Amygdala (tissue), 56 donors: ENCODE measurements around the gene REX1BD.
"Not testable (repeated sequence)": the region's sequence is repeated elsewhere in the genome, so short reads cannot be mapped to it uniquely, and the experiment has no call there.

Experiments used
- DNase-seq, 56 donors: peaks; one replicate each; lab custom pipeline; 2025; lab: John Stamatoyannopoulos, UW

Gene REX1BD

DNA sequence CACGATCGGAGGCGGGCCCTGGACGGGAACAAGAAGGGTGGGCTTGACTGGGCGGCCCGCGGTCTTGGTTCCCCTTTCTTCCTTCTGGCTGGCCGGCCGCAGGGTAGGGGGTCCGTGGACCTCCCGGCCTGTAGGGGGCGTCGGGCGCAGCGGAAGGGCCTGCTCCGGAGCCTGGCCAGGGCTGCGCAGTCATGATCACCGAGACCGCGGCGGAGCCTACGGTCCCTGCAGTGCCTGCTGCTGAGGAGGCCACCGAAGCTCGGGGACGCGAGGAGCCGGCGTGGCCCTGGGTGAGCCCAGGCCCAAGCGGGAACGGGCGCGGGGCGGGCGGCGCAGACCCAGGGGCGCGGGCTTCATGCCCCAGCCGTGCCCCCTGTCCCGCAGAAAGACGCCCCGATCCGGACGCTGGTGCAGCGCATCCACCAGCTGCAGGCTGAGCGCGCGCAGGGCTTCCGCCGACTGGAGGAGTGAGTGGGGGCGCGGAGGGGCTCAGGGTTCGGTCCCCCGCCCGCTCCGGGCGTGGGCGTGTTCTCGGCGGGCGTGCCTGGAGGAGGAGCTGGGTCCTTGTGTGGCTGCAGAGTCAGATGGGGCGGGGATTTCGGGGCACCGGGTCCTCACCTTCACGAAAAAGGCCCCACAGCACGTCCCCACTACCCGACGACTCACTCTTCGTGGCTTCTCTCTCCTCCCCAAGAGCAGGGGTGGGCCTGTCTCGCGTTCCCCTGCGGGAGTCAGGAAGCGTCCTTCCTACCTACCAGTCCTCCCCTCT is at the start of gene REX1BD:
Gene REX1BD, plus strand, starts transcription at position 188 of the 769 bp plus-strand sequence. Its CDS starts 4 bp downstream, at position 192.
- DNase-seq = peak in 53 of 56 donors; percentile 10 to 86 (median 70)

GRCh38 chr19:18539372-18539771 is 49.2 kb upstream of the REX1BD start:
- no peak for DNase-seq

GRCh38 chr19:18540200-18540599 is 48.4 kb upstream of the REX1BD start:
- DNase-seq = not testable (repeated sequence)

DNA sequence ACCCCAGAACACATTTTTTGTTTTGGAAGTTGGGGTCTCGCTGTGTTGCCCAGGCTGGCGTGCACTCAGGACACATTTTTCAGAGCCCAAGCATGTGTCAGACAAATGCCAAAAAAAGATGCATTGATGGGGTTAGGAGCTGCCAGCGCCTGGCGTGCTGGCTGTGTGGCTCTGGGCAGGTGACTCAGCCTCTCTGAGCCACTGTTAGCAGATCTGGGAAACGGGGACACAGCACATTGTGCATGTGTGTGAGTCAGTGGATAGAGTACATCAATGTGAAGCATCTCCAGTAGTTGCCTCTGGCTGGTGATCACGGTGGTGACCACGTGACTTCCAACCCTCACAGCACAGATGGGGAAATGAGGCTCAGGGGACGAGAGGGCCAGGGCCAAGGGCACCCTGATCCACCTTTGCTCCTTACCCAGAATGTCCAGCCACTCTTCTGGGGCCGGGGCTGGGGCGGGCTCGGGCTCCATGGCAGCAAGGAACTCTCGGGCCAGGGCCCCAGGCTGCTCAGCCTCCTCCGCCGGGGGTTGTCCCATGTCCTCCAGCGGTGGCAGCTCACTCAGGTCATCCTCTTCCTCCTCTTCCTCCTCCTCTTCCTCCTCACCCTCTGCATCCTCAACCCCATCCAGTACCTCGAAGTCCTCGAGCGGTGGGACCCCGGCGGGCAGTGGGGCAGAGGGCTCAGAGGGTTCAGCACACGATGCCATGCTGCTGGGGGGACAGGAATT is 47.2 kb upstream of the REX1BD start:
- peak in 5 of 56 donors; percentile 3 to 13 (median 8) for DNase-seq

- peak in 4 of 56 donors; percentile 15 to 56 (median 35) for DNase-seq
These were observed 46.3 kb upstream of the REX1BD start for GRCh38 chr19:18541992-18542940.

GRCh38 chr19:18542941-18543813 is 45.4 kb upstream of the REX1BD start, which contains the start of gene FKBP8:
Gene FKBP8, minus strand, starts transcription at chr19:18543573. Its CDS starts 1,603 bp downstream, at chr19:18541970.
- DNase-seq = peak in 55 of 56 donors; percentile 23 to 95 (median 86)

DNA sequence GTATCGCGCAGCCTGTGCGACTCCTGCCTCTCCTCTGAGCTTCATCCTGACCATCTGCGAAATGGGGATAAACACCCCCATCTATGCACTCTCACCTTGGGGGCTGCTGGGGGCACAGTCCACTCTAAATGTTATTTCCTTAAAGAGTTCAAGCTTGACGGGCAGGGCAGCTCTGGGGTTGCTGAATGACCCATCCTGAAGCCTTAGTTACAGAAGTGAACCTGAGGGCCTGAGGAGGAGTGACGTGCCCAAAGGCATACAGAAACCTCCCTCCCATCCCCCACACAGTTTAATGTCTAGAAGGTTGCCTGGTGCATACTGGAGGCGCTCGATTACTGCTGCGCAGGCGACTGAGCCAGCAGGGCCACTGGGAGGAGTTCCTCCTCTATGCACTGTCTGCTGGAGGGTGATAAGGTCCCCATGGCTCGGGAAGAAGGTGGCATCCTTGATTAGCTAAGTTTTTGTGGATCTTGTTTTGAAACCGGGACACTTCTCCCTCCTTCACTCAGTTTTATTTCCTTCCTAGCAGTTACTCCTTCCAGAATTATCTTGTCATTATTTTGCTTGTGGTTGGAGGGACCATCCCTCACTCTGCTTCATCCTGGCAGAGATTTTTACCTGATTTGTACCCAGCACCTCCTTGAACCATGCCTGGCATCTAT is 44.7 kb upstream of the REX1BD start:
- DNase-seq = peak in 14 of 56 donors; percentile 7 to 44 (median 27)

DNA sequence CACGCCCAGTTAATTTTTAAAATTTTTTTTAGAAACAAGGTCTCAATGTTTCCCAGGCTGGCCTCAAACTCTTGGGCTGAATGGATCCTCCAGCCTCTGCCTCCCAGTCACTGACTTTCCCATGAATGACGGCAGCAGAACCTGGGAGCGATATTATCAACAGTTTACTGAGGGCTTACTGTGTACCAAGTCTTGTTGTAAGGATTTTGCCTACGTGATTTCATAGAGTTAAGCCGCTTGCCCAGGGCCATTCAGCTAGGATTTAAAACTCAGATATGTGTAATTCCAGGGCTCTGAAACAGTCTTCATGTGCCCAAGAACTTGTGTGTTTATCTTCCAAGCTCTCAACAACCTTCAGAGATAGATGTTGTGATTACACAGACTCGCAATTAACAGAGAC is 37.0 kb upstream of the REX1BD start:
- no peak for DNase-seq

- peak; percentile 41 to 98 (median 94) for DNase-seq
These were observed 31.0 kb upstream of the REX1BD start, which contains the start of gene KXD1 for GRCh38 chr19:18557411-18558201. Gene KXD1, plus strand, starts transcription at chr19:18557870. Its CDS starts 4,187 bp downstream, at chr19:18562057.

DNA sequence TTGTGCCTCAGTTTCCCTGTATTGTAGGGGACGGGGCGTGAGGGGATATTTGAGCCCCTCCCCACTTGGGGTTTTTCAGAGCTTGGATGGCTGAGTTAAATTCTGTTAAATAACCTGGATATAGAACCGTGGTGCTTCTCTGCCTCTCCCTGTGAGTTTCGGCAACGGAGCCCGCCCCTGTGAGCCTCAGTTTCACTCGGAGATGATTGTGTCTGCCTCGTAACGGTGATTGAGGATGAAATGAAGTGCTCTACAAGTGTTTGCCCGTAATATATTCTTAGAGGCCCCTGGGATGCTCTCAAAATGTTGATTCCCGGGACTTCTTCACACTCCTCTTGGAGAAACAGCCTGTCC is 30.4 kb upstream of the REX1BD start:
- peak in 1 of 56 donors; percentile 16 for DNase-seq

GRCh38 chr19:18558604-18559003 is 30.0 kb upstream of the REX1BD start:
- DNase-seq = no peak

- no peak for DNase-seq
These were observed 28.9 kb upstream of the REX1BD start for GRCh38 chr19:18559685-18560084.

GRCh38 chr19:18562086-18562485 is 26.5 kb upstream of the REX1BD start:
- no peak for DNase-seq

GRCh38 chr19:18566953-18567352 is 21.6 kb upstream of the REX1BD start:
- no peak for DNase-seq

- no peak for DNase-seq
These were observed 20.2 kb upstream of the REX1BD start for GRCh38 chr19:18568367-18568766.

DNA sequence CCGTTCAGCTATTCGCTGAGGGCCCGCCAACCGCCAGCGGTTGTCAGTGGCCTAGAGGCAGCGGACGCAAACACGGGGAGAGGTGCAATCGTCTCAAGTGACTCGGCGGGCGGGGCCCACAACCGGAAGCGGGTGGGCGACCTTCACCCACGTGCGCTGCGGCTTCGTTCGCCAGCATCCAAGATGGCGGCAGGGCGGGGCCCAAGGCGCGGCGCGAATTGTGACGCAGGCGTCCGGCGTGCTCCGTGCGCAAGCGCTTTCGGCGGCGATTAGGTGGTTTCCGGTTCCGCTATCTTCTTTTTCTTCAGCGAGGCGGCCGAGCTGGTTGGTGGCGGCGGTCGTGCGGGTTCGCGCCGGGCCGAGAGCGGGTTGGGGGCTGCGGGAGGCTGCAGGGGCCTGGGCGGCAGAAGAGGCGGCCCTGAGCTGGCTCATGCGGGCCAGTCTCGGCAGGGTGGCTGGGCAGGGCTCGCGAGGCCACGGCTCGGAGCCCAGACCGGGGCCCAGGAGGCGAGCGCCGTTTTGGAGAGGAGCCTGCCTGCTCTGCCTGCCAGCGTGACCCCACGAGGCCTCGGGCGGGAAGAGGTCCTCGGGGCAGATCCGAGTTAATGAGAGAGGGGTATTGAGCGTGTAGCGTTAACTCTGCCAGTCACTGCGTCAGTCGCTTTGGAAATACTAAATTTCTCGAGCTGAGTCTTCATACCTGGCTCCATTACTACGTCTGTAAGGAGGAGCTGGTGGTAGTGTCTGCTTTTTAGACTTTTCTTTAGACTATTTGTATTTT is 16.8 kb upstream of the REX1BD start, which contains the start of gene UBA52:
Gene UBA52, plus strand, starts transcription at position 294 of the 781 bp plus-strand sequence. CDS start 1,444 bp downstream, outside the sequence.
- peak; percentile 50 to 99 (median 93) for DNase-seq
